ENCODE data around the gene ZP3.
"Not testable (repeated sequence)": the region's sequence is repeated elsewhere in the genome, so short reads cannot be mapped to it uniquely, and the experiment has no call there.

ZP3 gene

GRCh38 chr7:76487969-76488368, 63.2 kb downstream of the ZP3 start:
- in situ Hi-C loops (cut with MboI; ENCODE audit: low sequenced_read_pairs, unreplicated experiment); DNase-seq (ENCODE audit: low spot score): not testable (repeated sequence)

All from GM13976 (cell line).